Neutrophil (primary cell): ENCODE results near the gene PLVAP.

Experiments
- H3K27ac ChIP-seq: fragments of 200-600 bp; sonication (generic); 2 replicates; pipeline ENCODE4 v1.5.1; 2016; ENCODE audit warnings: mild to moderate bottlenecking, moderate library complexity
- H3K27me3 ChIP-seq: fragments of 200-600 bp; sonication (generic); 2 replicates; pipeline ENCODE4 v1.6.0; 2016; ENCODE audit warnings: mild to moderate bottlenecking
- H3K36me3 ChIP-seq: fragments of 200-600 bp; sonication (generic); 2 replicates; pipeline ENCODE4 v1.5.1; 2017
- H3K4me1 ChIP-seq, 2 experiments: fragments of 200-600 bp in 1 of 2; sonication (generic) in 1 of 2; 1 replicate in 1 of 2; 2 replicates in 1 of 2; pipeline versions ENCODE4 v1.5.1 to v1.6.1; 2013 to 2016; ENCODE audit warnings: low read depth in 1 of 2, low read length in 1 of 2, mild to moderate bottlenecking in 1 of 2, moderate library complexity in 1 of 2; ENCODE audit not compliant: control insufficient read depth in 1 of 2, insufficient read depth in 1 of 2
- H3K4me3 ChIP-seq, 2 experiments: fragments of 200-600 bp in 1 of 2; sonication (generic) in 1 of 2; 1 replicate in 1 of 2; 2 replicates in 1 of 2; pipeline ENCODE4 v1.5.1; 2013 to 2016; ENCODE audit warnings: low read depth in 1 of 2, low read length in 1 of 2, mild to moderate bottlenecking in 1 of 2, moderate library complexity in 1 of 2
- H3K9me3 ChIP-seq: fragments of 200-600 bp; sonication (generic); 2 replicates; pipeline ENCODE4 v1.5.1; 2016
- TF ChIP-seq, protein P1 (sequence below): fragments of 200-600 bp; sonication (generic); IDR thresholded peaks from 2 replicates; pipeline ENCODE4 v1.5.1; 2016; ENCODE audit warnings: antibody characterized with exemption

PLVAP gene

DNA sequence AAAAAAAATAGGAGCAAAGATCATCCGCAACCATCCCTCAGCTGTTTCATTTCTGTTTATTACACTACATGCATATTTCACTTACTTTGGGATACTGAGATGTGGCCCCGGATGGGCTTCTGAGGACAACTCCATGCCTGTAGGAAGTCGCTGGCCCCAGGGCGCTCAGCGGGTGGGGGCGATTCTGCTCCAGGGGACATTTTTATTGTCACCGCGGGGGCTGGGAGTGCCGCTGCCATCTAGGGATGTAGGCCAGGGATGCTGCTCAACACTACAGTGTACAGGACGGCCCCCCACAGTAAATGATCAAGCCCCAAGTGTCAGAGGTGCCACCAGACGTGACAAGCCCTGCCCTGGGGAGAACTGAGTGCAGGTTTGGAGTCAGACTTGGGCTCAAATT, 34.7 kb upstream of the PLVAP start:
- Histone ChIP-seq H3K4me1 (peaks cover 8 to 16% of the 10 kb centered on the region in 2 experiments), H3K27me3 (no peaks in the 10 kb centered on the region), H3K27ac (no peak overlapping the region), H3K4me3 (no peak overlapping the region), H3K9me3 (no peaks in the 10 kb centered on the region), H3K36me3 (peaks cover 41% of the 10 kb centered on the region)
- TF ChIP-seq, protein P1, sequence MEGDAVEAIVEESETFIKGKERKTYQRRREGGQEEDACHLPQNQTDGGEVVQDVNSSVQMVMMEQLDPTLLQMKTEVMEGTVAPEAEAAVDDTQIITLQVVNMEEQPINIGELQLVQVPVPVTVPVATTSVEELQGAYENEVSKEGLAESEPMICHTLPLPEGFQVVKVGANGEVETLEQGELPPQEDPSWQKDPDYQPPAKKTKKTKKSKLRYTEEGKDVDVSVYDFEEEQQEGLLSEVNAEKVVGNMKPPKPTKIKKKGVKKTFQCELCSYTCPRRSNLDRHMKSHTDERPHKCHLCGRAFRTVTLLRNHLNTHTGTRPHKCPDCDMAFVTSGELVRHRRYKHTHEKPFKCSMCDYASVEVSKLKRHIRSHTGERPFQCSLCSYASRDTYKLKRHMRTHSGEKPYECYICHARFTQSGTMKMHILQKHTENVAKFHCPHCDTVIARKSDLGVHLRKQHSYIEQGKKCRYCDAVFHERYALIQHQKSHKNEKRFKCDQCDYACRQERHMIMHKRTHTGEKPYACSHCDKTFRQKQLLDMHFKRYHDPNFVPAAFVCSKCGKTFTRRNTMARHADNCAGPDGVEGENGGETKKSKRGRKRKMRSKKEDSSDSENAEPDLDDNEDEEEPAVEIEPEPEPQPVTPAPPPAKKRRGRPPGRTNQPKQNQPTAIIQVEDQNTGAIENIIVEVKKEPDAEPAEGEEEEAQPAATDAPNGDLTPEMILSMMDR = no peak

DNA sequence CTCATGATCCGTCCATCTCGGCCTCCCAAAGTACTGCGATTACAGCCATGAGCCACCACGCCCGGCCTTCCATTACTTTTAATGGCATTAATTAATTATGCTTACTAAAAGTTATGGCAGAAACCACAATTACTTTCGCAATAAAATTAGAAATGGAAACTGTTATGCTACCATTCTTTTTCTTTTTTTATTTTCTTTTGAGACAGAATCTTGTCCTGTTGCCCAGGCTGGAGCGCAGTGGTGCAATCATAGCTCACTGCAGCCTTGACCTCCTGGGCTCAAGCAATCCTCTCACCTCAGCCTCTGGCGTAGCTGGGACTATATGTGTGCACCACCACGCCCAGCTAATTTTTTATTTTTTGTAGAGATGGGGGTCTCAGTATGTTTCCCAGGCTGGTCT, 32.8 kb upstream of the PLVAP start:
- TF ChIP-seq, protein P1 = no peak
- H3K9me3 ChIP-seq = no peaks in the 10 kb centered on the region
- no peaks in the 10 kb centered on the region for H3K27me3 ChIP-seq
- H3K4me1 ChIP-seq = peaks cover 24 to 34% of the 10 kb centered on the region in 2 experiments
- no peak overlapping the region for H3K4me3 ChIP-seq
- H3K36me3 ChIP-seq = peaks cover 34% of the 10 kb centered on the region
- H3K27ac ChIP-seq = no peak overlapping the region

DNA sequence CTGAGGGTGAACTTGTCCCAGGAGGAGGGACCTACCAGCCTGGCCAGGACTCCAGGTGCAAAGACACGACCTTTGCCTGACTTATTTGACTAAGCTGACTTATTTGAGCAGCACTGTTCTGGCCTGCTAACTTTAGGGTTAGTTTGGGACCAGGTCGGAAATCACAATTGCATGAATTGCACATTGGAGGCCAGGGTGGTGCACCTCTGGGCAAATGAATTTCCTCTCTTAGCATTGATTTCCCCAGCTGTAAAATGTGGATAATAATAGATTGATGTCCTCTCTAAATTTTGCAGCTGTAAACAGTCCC, 29.7 kb upstream of the PLVAP start:
- Histone ChIP-seq H3K27me3 (no peaks in the 10 kb centered on the region), H3K27ac (peak overlapping the region; percentile 92), H3K36me3 (peaks cover 8% of the 10 kb centered on the region), H3K4me3 (peak overlapping the region; percentile 60 to 70), H3K9me3 (no peaks in the 10 kb centered on the region), H3K4me1 (peaks cover 32 to 50% of the 10 kb centered on the region in 2 experiments)
- TF ChIP-seq, protein P1 = no peak

DNA sequence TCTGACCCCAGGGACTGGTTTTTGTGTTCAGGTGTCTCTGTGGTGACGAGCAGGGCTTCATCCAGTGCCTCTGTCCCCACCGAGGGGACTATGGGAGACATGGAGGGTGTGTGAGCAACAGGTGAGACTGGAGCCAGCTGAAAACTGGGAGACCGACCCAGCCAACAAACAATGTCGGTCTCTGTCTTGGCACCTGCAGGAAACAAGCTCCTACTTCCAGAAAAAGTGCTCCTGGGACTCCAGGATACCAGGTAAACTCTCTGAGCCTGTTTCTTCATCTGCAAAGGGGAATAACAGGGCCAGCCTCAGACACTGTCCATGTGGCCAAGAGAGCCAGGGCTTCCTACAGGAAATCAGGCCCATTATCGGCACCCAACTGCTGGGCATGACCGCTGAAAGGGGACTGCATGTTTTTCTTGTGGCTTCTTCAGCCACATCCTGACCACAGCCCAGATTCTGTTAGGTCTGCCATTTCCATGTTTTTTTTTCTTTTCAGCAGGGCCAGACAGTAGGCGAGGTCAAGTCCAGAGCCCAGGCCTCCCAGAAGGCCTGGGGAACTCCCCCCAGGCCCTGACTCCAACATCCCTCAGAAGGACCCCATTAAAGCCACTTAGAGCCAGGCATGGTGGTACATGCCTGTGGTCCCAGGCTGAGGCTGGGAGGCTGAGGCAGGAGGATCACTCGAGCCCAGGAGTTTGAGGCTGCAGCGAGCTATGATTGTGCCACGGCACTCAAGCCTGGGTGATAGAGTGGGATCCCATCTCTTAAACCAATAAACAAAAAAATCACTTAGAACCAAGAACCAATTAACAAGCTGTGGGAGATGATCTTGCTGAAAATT, 29.1 kb upstream of the PLVAP start:
- Histone ChIP-seq H3K4me3 (peak overlapping the region; percentile 60 to 70), H3K27ac (peak overlapping the region; percentile 92), H3K9me3 (no peaks in the 10 kb centered on the region), H3K36me3 (peaks cover 3% of the 10 kb centered on the region), H3K4me1 (peaks cover 32 to 50% of the 10 kb centered on the region in 2 experiments), H3K27me3 (no peaks in the 10 kb centered on the region)
- TF ChIP-seq, protein P1 = no peak

DNA sequence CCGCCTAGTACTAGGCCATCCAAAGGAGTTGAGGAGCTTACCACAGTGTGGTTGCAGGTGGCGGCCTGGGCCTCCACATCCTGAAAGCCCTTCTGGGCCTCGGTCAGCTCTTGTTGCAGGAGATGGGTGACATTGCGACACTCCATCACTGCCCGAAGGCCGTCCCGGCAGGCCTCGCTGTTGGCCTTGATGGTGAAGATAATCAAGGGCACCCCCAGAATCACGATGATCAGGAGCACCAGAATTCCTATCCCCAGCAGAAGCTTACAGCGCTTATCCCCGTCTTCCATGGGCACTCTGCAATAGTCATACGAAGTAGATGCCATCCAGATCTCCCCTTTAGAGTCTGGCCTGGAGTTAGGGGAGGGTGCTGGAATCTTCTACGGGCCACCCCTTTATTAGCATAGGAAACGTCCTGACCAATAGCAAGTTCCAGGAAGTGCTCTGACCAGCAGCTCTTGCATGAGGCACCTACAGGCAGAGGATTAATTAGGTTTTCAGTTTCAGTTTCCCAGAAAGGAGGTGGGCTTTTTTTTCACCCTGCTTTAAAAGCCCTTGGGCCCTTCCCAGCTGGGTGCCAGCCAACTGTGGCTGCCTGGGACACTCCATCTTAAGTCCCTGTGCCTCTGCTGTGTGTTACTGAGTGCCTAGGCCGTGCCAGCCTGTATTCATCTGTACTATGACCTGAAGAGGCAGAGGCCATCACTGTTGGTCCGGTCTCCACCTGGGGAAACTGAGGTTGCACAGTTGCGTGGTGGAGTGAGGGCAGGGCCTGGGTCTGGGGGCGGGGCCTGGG, 28.3 kb upstream of the PLVAP start, which contains the start of gene BST2:
Gene BST2, minus strand, starts transcription at position 381 of the 796 bp plus-strand sequence. Its CDS starts 55 bp downstream, at position 326.
- H3K4me1 ChIP-seq = peaks cover 32 to 50% of the 10 kb centered on the region in 2 experiments
- peak within 1 kb of the TSS; percentile 92 for H3K27ac ChIP-seq
- H3K4me3 ChIP-seq = peak within 1 kb of the TSS; percentile 60 to 70
- no peaks in the 10 kb centered on the region for H3K27me3 ChIP-seq
- H3K9me3 ChIP-seq = no peaks in the 10 kb centered on the region
- peaks cover 3% of the 10 kb centered on the region for H3K36me3 ChIP-seq
- TF ChIP-seq, protein P1 = no peak
